GM21825 (cell line): Measurements from ENCODE around the gene PTBP3.
A peak's percentile ranks its signal among the peaks of the same experiment; 100 is the strongest.

Source experiments
- ATAC-seq: cut with Tn5 transposase; IDR thresholded peaks from one replicate; pipeline ENCODE4 v1.9.1; 2021; ENCODE audit warnings: mild to moderate bottlenecking, moderate library complexity; ENCODE audit not compliant: unreplicated experiment

The PTBP3 gene

DNA sequence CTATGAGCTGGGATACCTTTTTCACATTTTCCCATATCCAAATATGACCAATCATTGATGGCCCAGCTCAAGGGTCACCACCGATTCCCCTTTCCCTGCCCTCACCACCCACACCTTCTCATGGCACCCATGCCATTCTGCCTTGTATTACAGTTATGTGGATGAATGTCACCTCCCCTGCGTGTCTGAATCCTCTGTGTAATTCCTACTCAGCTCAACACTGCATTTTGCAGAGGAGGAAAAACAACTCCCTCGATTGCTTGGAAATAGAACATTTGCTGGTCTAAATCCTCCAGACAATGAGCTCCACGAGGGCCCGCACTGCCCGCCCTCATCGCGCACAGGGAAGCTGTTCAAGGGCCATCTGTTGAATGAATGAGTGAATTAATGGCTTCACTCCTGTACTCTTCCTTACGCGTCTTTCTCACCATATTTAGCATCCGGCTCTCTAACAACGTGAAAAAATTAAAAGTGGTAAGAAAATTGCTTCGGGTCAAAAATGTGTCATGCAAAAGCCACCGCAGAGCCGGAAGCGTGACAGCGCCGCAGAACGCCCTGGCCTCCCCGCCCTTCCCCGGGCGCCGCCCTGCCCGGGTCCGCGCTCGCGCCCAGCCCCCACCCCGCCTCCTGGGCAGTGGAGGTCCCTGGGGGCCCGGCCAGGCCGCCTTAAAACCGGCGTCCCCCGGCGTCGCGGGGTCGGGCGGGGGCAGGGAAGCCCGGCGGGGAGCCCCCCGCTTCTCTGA, 159.0 kb downstream of the PTBP3 start:
- ATAC-seq: peak; percentile 83

GRCh38 chr9:112173489-112174221, 159.8 kb downstream of the PTBP3 start:
- no peak for ATAC-seq

DNA sequence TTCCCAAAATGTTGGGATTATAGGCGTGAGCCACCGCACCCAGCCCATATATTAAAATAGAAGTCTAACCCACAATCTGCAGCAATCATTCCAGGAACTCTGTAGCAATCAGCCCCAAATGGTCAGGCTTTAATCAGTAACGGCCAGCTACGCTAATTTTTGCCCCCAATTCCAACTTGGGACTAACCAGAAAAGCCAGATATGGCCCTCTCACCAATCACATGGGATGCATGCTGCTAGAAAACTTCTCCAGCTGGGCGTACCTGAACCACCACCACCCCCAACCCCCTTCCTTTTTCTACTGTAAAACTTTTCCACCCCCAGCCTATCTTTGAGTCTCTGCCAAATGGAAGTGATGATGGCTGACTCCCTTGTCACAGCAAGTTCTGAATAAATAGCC, 162.5 kb downstream of the PTBP3 start:
- ATAC-seq: no peak

DNA sequence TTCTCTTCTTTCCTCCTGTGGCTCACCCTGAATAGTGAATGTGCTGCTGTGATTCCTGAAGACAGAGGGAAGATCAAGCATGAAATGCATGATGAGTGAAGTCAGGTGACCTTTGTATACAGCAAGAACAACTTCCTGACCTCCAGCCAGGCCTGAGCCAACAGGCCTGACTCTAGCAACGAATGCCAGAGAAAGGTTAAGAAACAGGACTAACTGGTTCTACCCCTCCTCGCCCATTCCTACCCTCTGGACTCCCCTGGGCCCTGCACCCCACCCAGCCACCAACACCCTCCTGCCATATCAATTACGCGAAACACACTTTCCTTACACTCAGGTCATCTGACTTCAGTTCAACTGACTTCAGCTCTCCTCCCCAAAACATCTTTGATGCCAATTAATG, 163.2 kb downstream of the PTBP3 start:
- no peak for ATAC-seq

DNA sequence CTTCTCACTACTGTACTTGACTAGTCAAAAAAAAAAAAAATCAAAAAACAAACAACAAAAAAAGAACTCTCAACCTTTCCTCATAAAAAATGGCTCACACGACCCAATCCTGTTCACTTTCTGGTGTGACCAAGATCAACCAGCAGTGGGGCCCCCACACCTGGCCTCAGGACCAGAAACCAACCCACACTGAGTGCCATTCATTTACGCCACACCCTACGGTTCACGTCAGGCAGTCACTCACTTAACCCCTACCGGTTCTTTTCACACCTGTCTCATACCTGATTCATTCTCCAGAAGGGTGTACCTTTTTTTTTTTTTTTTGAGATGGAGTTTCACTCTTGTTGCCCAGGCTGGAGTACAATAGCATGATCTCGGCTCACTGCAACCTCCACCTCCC, 164.1 kb downstream of the PTBP3 start:
- ATAC-seq: no peak

DNA sequence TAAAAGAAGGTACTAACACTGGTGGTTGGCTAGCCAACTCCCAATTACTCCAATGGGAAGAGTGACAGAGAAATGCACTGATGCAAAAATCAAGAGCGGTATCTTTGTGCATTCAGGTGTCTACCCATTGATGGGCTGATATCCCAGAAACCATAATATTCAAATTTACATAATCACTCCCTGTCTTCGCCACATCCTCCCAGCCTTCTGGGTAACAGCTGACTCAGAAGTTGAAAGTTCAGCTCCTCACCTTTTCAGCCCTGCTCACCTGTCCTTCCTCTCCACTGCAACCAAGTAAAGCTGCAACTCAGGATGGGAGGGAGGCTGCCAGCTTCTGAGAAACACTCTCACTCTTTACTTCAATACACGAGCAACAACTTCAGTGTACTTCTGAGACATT, 165.2 kb downstream of the PTBP3 start:
- ATAC-seq: no peak
